Renal pelvis (tissue), 3 donors: ENCODE data around the gene STOML3. TPM values are rescaled to one million over a fixed set of nuclear protein-coding genes. Genes with fewer than 3 reads are reported as not detected.

ENCODE experiments used
- polyA plus RNA-seq, 3 donors: library from polyadenylated mRNA; unstranded; fragments of 120-200 nt; gene quantifications; one replicate each; pipeline ENCODE4 v1.2.1, GENCODE V29; 2013; ENCODE audit not compliant: insufficient read length in 3 of 3

STOML3 gene
- polyA plus RNA-seq, 3 donors, result 0.06 TPM; not detected in 2

Other genes starting within 250 kb of the STOML3 start
- gene PROSER1, start 47.3 kb upstream of the STOML3 start, polyA plus RNA-seq, result 10 to 100 TPM; 34.3 to 48.0 (median 46.1) TPM
- 10 to 100 TPM; 30.6 to 79.6 (median 67.5) TPM for gene NHLRC3, start 47.6 kb upstream of the STOML3 start, polyA plus RNA-seq